IMR-90 (cell line): ENCODE data around the gene WWP2. TPM values are rescaled to one million over a fixed set of nuclear protein-coding genes. Genes with fewer than 3 reads are reported as not detected.

Source experiments
- ATAC-seq: fragments of 200-7000 bp; cut with Tn5 transposase; 2 replicates; pipeline ENCODE4 v1.9.1; 2020; ENCODE audit warnings: low read depth, mild to moderate bottlenecking, moderate library complexity
- BruUV-seq: library from RNA; stranded (reverse); fragments of 400-500 nt; replicated peaks from 2 replicates; lab custom pipeline; 2021; lab: Mats Ljungman, UMichigan
- CTCF ChIA-PET: fragments of 300-600 bp; formaldehyde crosslinking; extraction: SDS; loops from one replicate; lab custom pipeline; 2021; ENCODE audit warnings: antibody characterized with exemption; lab: Yijun Ruan, JAX
- POLR2A ChIA-PET: fragments of 300-600 bp; sonication (Branson Sonifier 250); formaldehyde crosslinking; loops from one replicate; lab custom pipeline; 2022; ENCODE audit warnings: antibody characterized with exemption; ENCODE audit not compliant: unreplicated experiment; lab: Charles Lee
- DNase-seq: peaks from one replicate; pipeline ENCODE4 v3.0.0; 2013
- H2AFZ ChIP-seq: replicated peaks from 2 replicates; pipeline ENCODE3; 2013; ENCODE audit warnings: low read length, mild to moderate bottlenecking; ENCODE audit not compliant: poor library complexity
- H2AK5ac ChIP-seq: 2 replicates; pipeline ENCODE4 v1.6.1; 2013; ENCODE audit warnings: low read depth, low read length, inconsistent platforms
- H2AK9ac ChIP-seq: replicated peaks from 2 replicates; pipeline ENCODE3; 2013; ENCODE audit warnings: mild to moderate bottlenecking, low read depth, low read length, moderate library complexity; ENCODE audit not compliant: poor library complexity
- H2BK120ac ChIP-seq: 2 replicates; pipeline ENCODE4 v1.6.1; 2013; ENCODE audit warnings: low read depth, low read length, inconsistent platforms
- H2BK15ac ChIP-seq: 3 replicates; pipeline ENCODE4 v1.6.1; 2013; ENCODE audit warnings: low read depth, low read length, inconsistent platforms
- H2BK20ac ChIP-seq: 2 replicates; pipeline ENCODE4 v1.6.1; 2013; ENCODE audit warnings: low read depth, mild to moderate bottlenecking, inconsistent platforms, low read length, moderate library complexity
- H2BK5ac ChIP-seq: 2 replicates; pipeline ENCODE4 v1.6.1; 2013; ENCODE audit warnings: mild to moderate bottlenecking, low read depth, low read length, inconsistent platforms; ENCODE audit not compliant: poor library complexity, severe bottlenecking
- H3K14ac ChIP-seq: replicated peaks from 2 replicates; pipeline ENCODE4 v1.6.1; 2013; ENCODE audit warnings: low read depth, low read length, inconsistent platforms
- H3K18ac ChIP-seq: 2 replicates; pipeline ENCODE4 v1.6.1; 2013; ENCODE audit warnings: low read depth, low read length, control low read depth
- H3K23ac ChIP-seq: 2 replicates; pipeline ENCODE4 v1.6.1; 2013; ENCODE audit warnings: low read depth, low read length, inconsistent platforms
- H3K27ac ChIP-seq: 2 replicates; pipeline ENCODE4 v1.5.1; 2013; ENCODE audit warnings: mild to moderate bottlenecking, control low read depth, low read length; ENCODE audit not compliant: insufficient read depth
- H3K27me3 ChIP-seq: 2 replicates; pipeline ENCODE4 v1.6.1; 2013; ENCODE audit warnings: low read length; ENCODE audit not compliant: control insufficient read depth, insufficient read depth
- H3K36me3 ChIP-seq: 2 replicates; pipeline ENCODE4 v1.6.1; 2013; ENCODE audit warnings: low read length, mixed read lengths; ENCODE audit not compliant: control insufficient read depth, insufficient read depth
- H3K4ac ChIP-seq: 2 replicates; pipeline ENCODE4 v1.6.1; 2013; ENCODE audit warnings: low read depth, low read length, inconsistent platforms
- H3K4me1 ChIP-seq: 2 replicates; pipeline ENCODE4 v1.6.1; 2013; ENCODE audit warnings: low read length, mixed read lengths; ENCODE audit not compliant: control insufficient read depth, insufficient read depth
- H3K4me2 ChIP-seq: 2 replicates; pipeline ENCODE4 v1.6.1; 2013; ENCODE audit warnings: low read depth, mild to moderate bottlenecking, control low read depth, low read length, moderate library complexity
- H3K4me3 ChIP-seq: 2 replicates; pipeline ENCODE4 v1.5.1; 2013; ENCODE audit warnings: low read depth, mild to moderate bottlenecking, control low read depth, low read length, moderate library complexity; ENCODE audit not compliant: insufficient read depth
- H3K56ac ChIP-seq: 2 replicates; pipeline ENCODE4 v1.6.1; 2013; ENCODE audit warnings: low read length, inconsistent platforms; ENCODE audit not compliant: insufficient read depth; ENCODE audit errors: extremely low read depth
- H3K79me1 ChIP-seq, 2 experiments: 2 replicates each; pipeline ENCODE4 v1.6.1; 2013; ENCODE audit warnings: low read length in 2 of 2, inconsistent platforms in 1 of 2, low read depth in 1 of 2
- H3K9ac ChIP-seq: 2 replicates; pipeline ENCODE4 v1.6.1; 2013; ENCODE audit warnings: low read depth, low read length, control low read depth
- H3K9me1 ChIP-seq: 2 replicates; pipeline ENCODE4 v1.6.1; 2013; ENCODE audit warnings: low read length, inconsistent platforms; ENCODE audit not compliant: insufficient read depth
- H3K9me3 ChIP-seq: 2 replicates; pipeline ENCODE4 v1.6.1; 2013; ENCODE audit warnings: low read length; ENCODE audit not compliant: control insufficient read depth, insufficient read depth
- H4K20me1 ChIP-seq: 2 replicates; pipeline ENCODE4 v1.6.1; 2013; ENCODE audit warnings: low read length, inconsistent platforms; ENCODE audit not compliant: insufficient read depth
- H4K5ac ChIP-seq: 2 replicates; pipeline ENCODE4 v1.6.1; 2013; ENCODE audit warnings: mild to moderate bottlenecking, low read depth, low read length, control low read depth
- H4K8ac ChIP-seq, 2 experiments: 2 replicates each; pipeline ENCODE4 v1.6.1; 2013; ENCODE audit warnings: low read depth in 2 of 2, low read length in 2 of 2, control low read depth in 1 of 2, inconsistent platforms in 1 of 2
- H4K91ac ChIP-seq: 2 replicates; pipeline ENCODE4 v1.6.1; 2013; ENCODE audit warnings: low read depth, low read length, inconsistent platforms; ENCODE audit not compliant: insufficient read depth
- POLR2A ChIP-seq: IDR thresholded peaks from 2 replicates; pipeline ENCODE4 v1.6.1; 2012; ENCODE audit warnings: mild to moderate bottlenecking, low read depth, low read length
- WGBS, 2 experiments: methylation state at CpG; one replicate each; pipeline versions ENCODE4 v1.1.5 to v1.1.7; 2013; ENCODE audit warnings: missing lambda C conversion rate in 2 of 2; ENCODE audit not compliant: insufficient read length in 1 of 2; ENCODE audit errors: extremely low coverage in 2 of 2; 5-methylcytosine and 5-hydroxymethylcytosine counted together
- dilution Hi-C: fragments of 300-500 bp; cut with HindIII; formaldehyde crosslinking; loops from one replicate; pipeline ENCODE4 v1.14.3; 2018; ENCODE audit warnings: low sequenced_read_pairs; ENCODE audit not compliant: unreplicated experiment
- in situ Hi-C: fragments of 300-500 bp; cut with MboI; formaldehyde crosslinking; loops from 3 replicates; pipeline ENCODE4 v1.14.3; 2019; ENCODE audit warnings: low sequenced_read_pairs, inconsistent platforms, mixed read lengths
- intact Hi-C: fragments of 100-400 bp; cut with micrococcal nuclease; formaldehyde crosslinking; loops from 2 replicates; pipeline ENCODE4 v1.10.0; 2022
- polyA plus RNA-seq, 3 experiments: library from polyadenylated mRNA; depleted of rRNA; stranded (reverse); fragments of >200 nt; gene quantifications; 2 replicates each; pipeline ENCODE4 v1.2.3, GENCODE V29; 2012; ENCODE audit warnings: low replicate concordance in 1 of 3
- total RNA-seq: library from RNA; depleted of rRNA; stranded (reverse); fragments of >200 nt; gene quantifications from 2 replicates; pipeline ENCODE4 v1.2.3, GENCODE V29; 2012
- TF ChIP-seq, protein P1 (sequence below): conservative IDR thresholded peaks from 2 replicates; pipeline ENCODE4 v1.5.1; 2012; ENCODE audit warnings: mild to moderate bottlenecking, low read depth, low read length, improper control_type of control experiment
- TF ChIP-seq, protein P2 (sequence below): fragments of 150-350 bp; IDR thresholded peaks from 2 replicates; pipeline ENCODE4 v1.6.1; 2016; ENCODE audit warnings: low read depth, mild to moderate bottlenecking, low read length, moderate library complexity, borderline replicate concordance

WWP2 gene
- total and polyA plus RNA-seq, 2 of the 4 experiments (the other 2 are of a cell fraction) = 12.7 to 13.7 TPM

DNA sequence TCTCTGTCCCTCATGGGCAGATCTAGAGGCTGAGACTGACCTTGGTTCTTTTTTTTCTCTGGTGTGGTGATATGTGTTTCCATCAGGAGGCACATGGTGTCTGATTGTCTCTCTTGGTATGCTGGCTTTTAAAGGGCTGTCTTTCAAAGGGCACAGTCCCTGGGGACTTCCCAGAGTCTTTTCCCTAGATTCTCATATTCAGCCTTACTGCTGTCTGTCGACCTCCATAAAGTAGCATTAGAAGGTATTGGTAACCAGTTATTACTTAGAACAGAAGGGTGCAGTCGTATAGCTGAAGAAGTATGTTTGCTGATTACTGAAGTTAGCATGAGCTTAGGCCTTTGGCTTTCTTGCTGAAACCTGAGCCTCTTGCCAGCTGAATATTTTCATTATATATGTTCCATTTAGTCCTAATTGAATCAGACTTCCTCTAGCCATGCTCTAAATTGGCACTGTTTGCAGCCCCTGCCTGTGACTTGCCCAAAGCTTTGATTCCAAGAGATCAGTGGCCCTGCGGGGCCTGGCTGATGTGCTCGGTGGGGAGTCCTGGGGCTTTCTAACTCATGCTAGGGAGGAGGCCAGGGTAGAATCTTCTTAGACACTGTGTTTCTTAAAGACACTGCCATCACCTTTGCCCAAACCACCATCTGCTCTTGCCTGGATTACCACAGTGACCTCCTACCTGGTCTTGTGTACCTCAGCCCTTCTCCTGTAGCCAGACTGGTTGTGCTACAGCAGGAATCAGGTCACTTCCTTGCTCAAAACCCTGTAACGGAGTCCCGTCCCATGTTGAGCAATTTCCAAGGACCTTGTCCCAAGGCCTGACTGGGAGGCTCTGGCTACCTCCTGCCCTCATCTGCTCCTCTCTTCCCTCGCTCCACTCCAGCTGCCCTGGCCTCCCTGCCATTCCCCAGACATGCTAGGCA lies 71.5 kb downstream of the WWP2 start:
- Histone ChIP-seq H2AFZ (peak overlapping the region; percentile 6), H3K14ac (peak overlapping the region; percentile 78; the same call in 1 of the 2 replicates), H3K36me3 (peaks cover 3% of the 10 kb centered on the region; the same call in 1 of the 2 replicates), H2BK15ac (no peak overlapping the region; the same call in 2 of the 3 replicates), H3K23ac (no peak overlapping the region), H2AK5ac (peak overlapping the region; percentile 70; the same call in 1 of the 2 replicates), H3K56ac (no peak overlapping the region), H3K9me1 (peaks cover 16% of the 10 kb centered on the region), H3K27me3 (no peaks in the 10 kb centered on the region), H2BK5ac (peak overlapping the region; percentile 51), H4K91ac (no peak overlapping the region), H2BK120ac (no peak overlapping the region), H3K4ac (no peak overlapping the region), H3K9me3 (no peaks in the 10 kb centered on the region), H3K9ac (0 out of 2 replicates have a peak overlapping the region, but pooled peaks have one; percentile 18), H4K5ac (peak overlapping the region; percentile 76), H3K18ac (peak overlapping the region; percentile 85), H3K79me1 (peaks cover 3 to 23% of the 10 kb centered on the region in 2 experiments), H3K4me3 (no peak overlapping the region), H2AK9ac (peak overlapping the region; percentile 62), H4K20me1 (peaks cover 4% of the 10 kb centered on the region; the same call in 1 of the 2 replicates), H2BK20ac (no peak overlapping the region), H4K8ac (peak overlapping the region in 1 of 2 experiments; percentile 39; a peak in 1 of 4 replicates), H3K4me1 (peaks cover 20% of the 10 kb centered on the region), H3K4me2 (0 out of 2 replicates have a peak overlapping the region, but pooled peaks have one; percentile 21), H3K27ac (peak overlapping the region; percentile 48; the same call in 1 of the 2 replicates)
- POLR2A ChIA-PET = no interaction called here
- TF ChIP-seq, protein P1, sequence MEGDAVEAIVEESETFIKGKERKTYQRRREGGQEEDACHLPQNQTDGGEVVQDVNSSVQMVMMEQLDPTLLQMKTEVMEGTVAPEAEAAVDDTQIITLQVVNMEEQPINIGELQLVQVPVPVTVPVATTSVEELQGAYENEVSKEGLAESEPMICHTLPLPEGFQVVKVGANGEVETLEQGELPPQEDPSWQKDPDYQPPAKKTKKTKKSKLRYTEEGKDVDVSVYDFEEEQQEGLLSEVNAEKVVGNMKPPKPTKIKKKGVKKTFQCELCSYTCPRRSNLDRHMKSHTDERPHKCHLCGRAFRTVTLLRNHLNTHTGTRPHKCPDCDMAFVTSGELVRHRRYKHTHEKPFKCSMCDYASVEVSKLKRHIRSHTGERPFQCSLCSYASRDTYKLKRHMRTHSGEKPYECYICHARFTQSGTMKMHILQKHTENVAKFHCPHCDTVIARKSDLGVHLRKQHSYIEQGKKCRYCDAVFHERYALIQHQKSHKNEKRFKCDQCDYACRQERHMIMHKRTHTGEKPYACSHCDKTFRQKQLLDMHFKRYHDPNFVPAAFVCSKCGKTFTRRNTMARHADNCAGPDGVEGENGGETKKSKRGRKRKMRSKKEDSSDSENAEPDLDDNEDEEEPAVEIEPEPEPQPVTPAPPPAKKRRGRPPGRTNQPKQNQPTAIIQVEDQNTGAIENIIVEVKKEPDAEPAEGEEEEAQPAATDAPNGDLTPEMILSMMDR = 0 out of 2 replicates have a peak, but pooled peaks have one; percentile 1
- TF ChIP-seq, protein P2, sequence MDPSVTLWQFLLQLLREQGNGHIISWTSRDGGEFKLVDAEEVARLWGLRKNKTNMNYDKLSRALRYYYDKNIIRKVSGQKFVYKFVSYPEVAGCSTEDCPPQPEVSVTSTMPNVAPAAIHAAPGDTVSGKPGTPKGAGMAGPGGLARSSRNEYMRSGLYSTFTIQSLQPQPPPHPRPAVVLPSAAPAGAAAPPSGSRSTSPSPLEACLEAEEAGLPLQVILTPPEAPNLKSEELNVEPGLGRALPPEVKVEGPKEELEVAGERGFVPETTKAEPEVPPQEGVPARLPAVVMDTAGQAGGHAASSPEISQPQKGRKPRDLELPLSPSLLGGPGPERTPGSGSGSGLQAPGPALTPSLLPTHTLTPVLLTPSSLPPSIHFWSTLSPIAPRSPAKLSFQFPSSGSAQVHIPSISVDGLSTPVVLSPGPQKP = no peak
- no peak for TF ChIP-seq POLR2A
- no TSS peak for BruUV-seq
- 67% methylated on average over 3 of the region's 7 CpGs; no CpG with 5 or more reads in 1 of the 2 experiments for WGBS, 2 experiments
- in situ Hi-C loops (no loop called here), intact Hi-C loops (loop anchor here (5.0 kb wide), 1 partner anchor 69 kb away; no protein-coding TSS in a partner anchor), dilution Hi-C loops (no loop called here)
- ATAC-seq (peak; percentile 72), DNase-seq (peak; percentile 51)
- CTCF ChIA-PET = no interaction called here
